Measurements from ENCODE around the gene TMTC2.

The TMTC2 gene

GRCh38 chr12:83018088-83018487 is 331.4 kb downstream of the TMTC2 start:
- Histone ChIP-seq H2BK120ac (ENCODE audit: insufficient read depth, low read length, poor library complexity) (no peak overlapping the region), H3K4ac (ENCODE audit: low read depth, low read length) (no peak overlapping the region), H2AFZ (ENCODE audit: insufficient read depth, low read length, poor library complexity) (no peak overlapping the region), H2AK5ac (ENCODE audit: low read length) (no peak overlapping the region), H3K18ac (ENCODE audit: low read length) (no peak overlapping the region), H3K4me1 (ENCODE audit: control insufficient read depth in 1 of 2, insufficient read depth in 2 of 2, low read length in 2 of 2) (no peaks in the 10 kb centered on the region), H4K12ac (ENCODE audit: low read depth, low read length) (no peak overlapping the region), H2BK12ac (ENCODE audit: low read length) (no peak overlapping the region), H3K14ac (ENCODE audit: low read length) (no peak overlapping the region), H3K9me3 (ENCODE audit: insufficient read depth, low read depth, low read length) (no peaks in the 10 kb centered on the region), H3K9ac (ENCODE audit: low read length) (no peak overlapping the region), H3K4me2 (ENCODE audit: low read length) (no peak overlapping the region), H3K79me2 (ENCODE audit: control insufficient read depth, insufficient read depth, low read length, poor library complexity) (no peaks in the 10 kb centered on the region), H4K8ac (ENCODE audit: low read depth, low read length) (no peak overlapping the region), H3K23ac (ENCODE audit: low read length) (no peak overlapping the region), H3K4me3 (ENCODE audit: low read depth, low read length) (no peak overlapping the region), H3K79me1 (ENCODE audit: low read length) (no peaks in the 10 kb centered on the region), H2BK5ac (ENCODE audit: low read depth, low read length, poor library complexity) (no peak overlapping the region), H4K91ac (ENCODE audit: low read depth, low read length) (no peak overlapping the region), H3K27ac (ENCODE audit: low read depth, low read length) (no peak overlapping the region), H3K27me3 (ENCODE audit: insufficient read depth, low read length) (no peaks in the 10 kb centered on the region), H3K36me3 (ENCODE audit: control insufficient read depth in 1 of 2, insufficient read depth in 2 of 2, low read length in 2 of 2) (no peaks in the 10 kb centered on the region)
- DNase-seq: no peak
- WGBS (ENCODE audit: extremely low coverage, insufficient coverage, insufficient read length): no CpG with 5 or more reads among the region's 4 CpGs

- H3K9ac ChIP-seq (ENCODE audit: low read length): no peak overlapping the region
- H4K12ac ChIP-seq (ENCODE audit: low read depth, low read length): no peak overlapping the region
- no peak overlapping the region for H3K23ac ChIP-seq (ENCODE audit: low read length)
- no peak overlapping the region for H2BK5ac ChIP-seq (ENCODE audit: low read depth, low read length, poor library complexity)
- H3K4me2 ChIP-seq (ENCODE audit: low read length): no peak overlapping the region
- no peak overlapping the region for H2AK5ac ChIP-seq (ENCODE audit: low read length)
- no peak for DNase-seq
- no peaks in the 10 kb centered on the region for H3K4me1 ChIP-seq (ENCODE audit: control insufficient read depth in 1 of 2, insufficient read depth in 2 of 2, low read length in 2 of 2)
- H3K4ac ChIP-seq (ENCODE audit: low read depth, low read length): no peak overlapping the region
- H3K9me3 ChIP-seq (ENCODE audit: insufficient read depth, low read depth, low read length): no peaks in the 10 kb centered on the region
- peaks cover 0 to 1% of the 10 kb centered on the region in 2 experiments for H3K36me3 ChIP-seq (ENCODE audit: control insufficient read depth in 1 of 2, insufficient read depth in 2 of 2, low read length in 2 of 2)
- no peak overlapping the region for H4K8ac ChIP-seq (ENCODE audit: low read depth, low read length)
- H3K27ac ChIP-seq (ENCODE audit: low read depth, low read length): no peak overlapping the region
- no peak overlapping the region for H2BK120ac ChIP-seq (ENCODE audit: insufficient read depth, low read length, poor library complexity)
- no peak overlapping the region for H2BK12ac ChIP-seq (ENCODE audit: low read length)
- H3K14ac ChIP-seq (ENCODE audit: low read length): no peak overlapping the region
- no peaks in the 10 kb centered on the region for H3K79me2 ChIP-seq (ENCODE audit: control insufficient read depth, insufficient read depth, low read length, poor library complexity)
- no peaks in the 10 kb centered on the region for H3K79me1 ChIP-seq (ENCODE audit: low read length)
- no peak overlapping the region for H3K18ac ChIP-seq (ENCODE audit: low read length)
- no peak overlapping the region for H2AFZ ChIP-seq (ENCODE audit: insufficient read depth, low read length, poor library complexity)
- H3K4me3 ChIP-seq (ENCODE audit: low read depth, low read length): no peak overlapping the region
- no peaks in the 10 kb centered on the region for H3K27me3 ChIP-seq (ENCODE audit: insufficient read depth, low read length)
- H4K91ac ChIP-seq (ENCODE audit: low read depth, low read length): no peak overlapping the region
- no CpG with 5 or more reads among the region's 7 CpGs for WGBS (ENCODE audit: extremely low coverage, insufficient coverage, insufficient read length)
Observed at GRCh38 chr12:83027021-83027723, 340.5 kb downstream of the TMTC2 start.

- Histone ChIP-seq H2BK5ac (ENCODE audit: low read depth, low read length, poor library complexity) (no peak overlapping the region), H2BK12ac (ENCODE audit: low read length) (no peak overlapping the region), H3K9ac (ENCODE audit: low read length) (no peak overlapping the region), H4K12ac (ENCODE audit: low read depth, low read length) (no peak overlapping the region), H3K36me3 (ENCODE audit: control insufficient read depth in 1 of 2, insufficient read depth in 2 of 2, low read length in 2 of 2) (peaks cover 0 to 1% of the 10 kb centered on the region in 2 experiments), H3K4ac (ENCODE audit: low read depth, low read length) (no peak overlapping the region), H3K79me2 (ENCODE audit: control insufficient read depth, insufficient read depth, low read length, poor library complexity) (no peaks in the 10 kb centered on the region), H3K9me3 (ENCODE audit: insufficient read depth, low read depth, low read length) (no peaks in the 10 kb centered on the region), H3K79me1 (ENCODE audit: low read length) (no peaks in the 10 kb centered on the region), H3K27me3 (ENCODE audit: insufficient read depth, low read length) (no peaks in the 10 kb centered on the region), H3K27ac (ENCODE audit: low read depth, low read length) (no peak overlapping the region), H2AK5ac (ENCODE audit: low read length) (no peak overlapping the region), H3K4me2 (ENCODE audit: low read length) (no peak overlapping the region), H3K23ac (ENCODE audit: low read length) (no peak overlapping the region), H2AFZ (ENCODE audit: insufficient read depth, low read length, poor library complexity) (no peak overlapping the region), H3K4me1 (ENCODE audit: control insufficient read depth in 1 of 2, insufficient read depth in 2 of 2, low read length in 2 of 2) (no peaks in the 10 kb centered on the region), H3K18ac (ENCODE audit: low read length) (no peak overlapping the region), H4K8ac (ENCODE audit: low read depth, low read length) (no peak overlapping the region), H4K91ac (ENCODE audit: low read depth, low read length) (no peak overlapping the region), H3K14ac (ENCODE audit: low read length) (no peak overlapping the region), H2BK120ac (ENCODE audit: insufficient read depth, low read length, poor library complexity) (no peak overlapping the region), H3K4me3 (ENCODE audit: low read depth, low read length) (no peak overlapping the region)
- WGBS (ENCODE audit: extremely low coverage, insufficient coverage, insufficient read length): no CpG with 5 or more reads among the region's 2 CpGs
- no peak for DNase-seq
Observed at GRCh38 chr12:83031196-83031595, 344.5 kb downstream of the TMTC2 start.

- Histone ChIP-seq H3K79me1 (ENCODE audit: low read length) (no peaks in the 10 kb centered on the region), H3K4me2 (ENCODE audit: low read length) (no peak overlapping the region), H3K18ac (ENCODE audit: low read length) (no peak overlapping the region), H2BK12ac (ENCODE audit: low read length) (no peak overlapping the region), H2BK120ac (ENCODE audit: insufficient read depth, low read length, poor library complexity) (no peak overlapping the region), H4K12ac (ENCODE audit: low read depth, low read length) (no peak overlapping the region), H3K4ac (ENCODE audit: low read depth, low read length) (no peak overlapping the region), H3K36me3 (ENCODE audit: control insufficient read depth in 1 of 2, insufficient read depth in 2 of 2, low read length in 2 of 2) (no peaks in the 10 kb centered on the region), H3K9me3 (ENCODE audit: insufficient read depth, low read depth, low read length) (no peaks in the 10 kb centered on the region), H3K4me3 (ENCODE audit: low read depth, low read length) (no peak overlapping the region), H2AFZ (ENCODE audit: insufficient read depth, low read length, poor library complexity) (no peak overlapping the region), H3K79me2 (ENCODE audit: control insufficient read depth, insufficient read depth, low read length, poor library complexity) (no peaks in the 10 kb centered on the region), H3K27me3 (ENCODE audit: insufficient read depth, low read length) (no peaks in the 10 kb centered on the region), H3K23ac (ENCODE audit: low read length) (no peak overlapping the region), H3K4me1 (ENCODE audit: control insufficient read depth in 1 of 2, insufficient read depth in 2 of 2, low read length in 2 of 2) (peaks cover 0 to 3% of the 10 kb centered on the region in 2 experiments), H4K8ac (ENCODE audit: low read depth, low read length) (no peak overlapping the region), H2AK5ac (ENCODE audit: low read length) (no peak overlapping the region), H2BK5ac (ENCODE audit: low read depth, low read length, poor library complexity) (no peak overlapping the region), H3K27ac (ENCODE audit: low read depth, low read length) (no peak overlapping the region), H3K14ac (ENCODE audit: low read length) (no peak overlapping the region), H3K9ac (ENCODE audit: low read length) (no peak overlapping the region), H4K91ac (ENCODE audit: low read depth, low read length) (no peak overlapping the region)
- DNase-seq: no peak
- no CpG with 5 or more reads among the region's 1 CpG for WGBS (ENCODE audit: extremely low coverage, insufficient coverage, insufficient read length)
Observed at GRCh38 chr12:83036847-83037246, 350.1 kb downstream of the TMTC2 start.
